C4-2B (cell line): Measurements from ENCODE around the gene PTGER4.

ENCODE experiments used
- ZFX ChIP-seq: fragments of 450-650 bp; IDR thresholded peaks from 2 replicates; pipeline ENCODE4 v1.6.1; 2017
- TF ChIP-seq, protein P1 (sequence below): fragments of 450-650 bp; conservative IDR thresholded peaks from 2 replicates; pipeline ENCODE4 v1.5.1; 2017; ENCODE audit warnings: mild to moderate bottlenecking

DNA sequence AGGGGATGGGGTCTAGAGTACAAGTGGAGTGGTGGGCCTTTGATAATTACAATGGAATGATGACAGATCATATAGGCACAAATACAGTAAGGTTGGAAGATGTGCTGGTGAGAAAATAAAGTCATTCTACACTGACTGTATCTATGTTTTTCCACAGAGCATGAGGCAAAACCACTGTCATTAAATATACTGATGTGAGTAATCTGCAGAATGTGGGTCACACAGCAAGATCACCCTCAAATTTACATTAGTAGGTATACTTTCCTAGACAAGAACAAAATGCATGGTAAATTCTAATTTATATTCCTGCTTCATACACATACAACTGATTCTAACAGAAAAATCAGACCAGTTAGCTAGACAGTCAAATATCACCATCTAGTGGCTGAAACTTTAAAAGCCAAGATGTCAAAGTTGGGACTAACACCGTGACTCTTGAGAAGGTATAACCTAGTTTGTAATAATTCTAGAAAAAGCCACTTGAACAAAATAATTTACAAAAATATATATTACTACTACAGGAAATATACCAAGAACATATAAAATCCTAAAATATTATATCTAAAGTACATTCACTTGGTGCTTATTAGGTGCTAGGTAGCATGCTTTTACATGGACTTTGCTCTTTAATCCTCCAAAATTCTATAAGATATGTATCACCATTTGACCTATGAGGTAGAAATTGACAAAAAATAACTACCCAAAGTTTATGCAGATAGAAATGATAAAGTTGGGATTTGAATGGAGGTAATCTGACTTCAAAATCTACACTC is 56.6 kb downstream of the PTGER4 start:
- TF ChIP-seq, protein P1, sequence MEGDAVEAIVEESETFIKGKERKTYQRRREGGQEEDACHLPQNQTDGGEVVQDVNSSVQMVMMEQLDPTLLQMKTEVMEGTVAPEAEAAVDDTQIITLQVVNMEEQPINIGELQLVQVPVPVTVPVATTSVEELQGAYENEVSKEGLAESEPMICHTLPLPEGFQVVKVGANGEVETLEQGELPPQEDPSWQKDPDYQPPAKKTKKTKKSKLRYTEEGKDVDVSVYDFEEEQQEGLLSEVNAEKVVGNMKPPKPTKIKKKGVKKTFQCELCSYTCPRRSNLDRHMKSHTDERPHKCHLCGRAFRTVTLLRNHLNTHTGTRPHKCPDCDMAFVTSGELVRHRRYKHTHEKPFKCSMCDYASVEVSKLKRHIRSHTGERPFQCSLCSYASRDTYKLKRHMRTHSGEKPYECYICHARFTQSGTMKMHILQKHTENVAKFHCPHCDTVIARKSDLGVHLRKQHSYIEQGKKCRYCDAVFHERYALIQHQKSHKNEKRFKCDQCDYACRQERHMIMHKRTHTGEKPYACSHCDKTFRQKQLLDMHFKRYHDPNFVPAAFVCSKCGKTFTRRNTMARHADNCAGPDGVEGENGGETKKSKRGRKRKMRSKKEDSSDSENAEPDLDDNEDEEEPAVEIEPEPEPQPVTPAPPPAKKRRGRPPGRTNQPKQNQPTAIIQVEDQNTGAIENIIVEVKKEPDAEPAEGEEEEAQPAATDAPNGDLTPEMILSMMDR = peak; percentile 88
- no peak for TF ChIP-seq ZFX
